ENCODE results near the gene SPRN.

DNA sequence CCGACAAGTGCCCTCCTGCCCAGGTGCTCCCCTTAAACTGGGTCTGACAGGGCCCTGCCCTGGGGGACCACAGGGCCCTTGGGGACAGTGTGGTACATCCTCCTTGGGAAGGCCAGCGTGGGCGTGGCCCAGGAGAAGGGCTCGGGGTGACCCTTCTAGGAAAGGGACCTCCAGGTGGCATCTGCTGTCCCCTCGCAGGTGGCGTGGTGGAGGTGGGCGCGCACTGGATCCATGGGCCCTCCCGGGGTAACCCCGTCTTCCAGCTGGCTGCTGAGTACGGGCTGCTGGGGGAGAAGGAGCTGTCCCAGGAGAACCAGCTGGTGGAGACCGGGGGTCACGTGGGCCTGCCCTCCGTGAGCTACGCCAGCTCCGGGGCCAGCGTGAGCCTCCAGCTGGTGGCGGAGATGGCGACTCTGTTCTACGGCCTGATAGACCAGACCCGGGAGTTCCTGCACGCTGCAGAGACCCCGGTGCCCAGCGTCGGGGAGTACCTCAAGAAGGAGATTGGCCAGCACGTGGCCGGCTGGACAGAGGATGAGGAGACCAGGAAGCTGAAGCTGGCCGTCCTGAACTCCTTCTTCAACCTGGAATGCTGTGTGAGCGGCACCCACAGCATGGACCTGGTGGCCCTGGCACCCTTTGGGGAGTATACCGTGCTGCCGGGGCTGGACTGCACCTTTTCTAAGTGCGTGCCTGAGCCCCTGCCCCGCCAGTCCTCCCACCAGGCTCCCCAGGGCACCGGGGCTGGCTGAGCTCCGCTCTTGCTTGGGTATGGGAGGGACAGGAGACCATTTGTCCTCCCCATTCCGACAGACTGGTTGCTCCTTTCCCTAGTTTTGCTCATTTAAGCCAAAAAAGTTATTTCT lies 44.4 kb downstream of the SPRN start:
- TF ChIP-seq EZH2 (IDR thresholded peaks at IDR 0.05; ENCODE audit: low read depth, unreplicated experiment), result no peak
- TF ChIP-seq, protein P1, sequence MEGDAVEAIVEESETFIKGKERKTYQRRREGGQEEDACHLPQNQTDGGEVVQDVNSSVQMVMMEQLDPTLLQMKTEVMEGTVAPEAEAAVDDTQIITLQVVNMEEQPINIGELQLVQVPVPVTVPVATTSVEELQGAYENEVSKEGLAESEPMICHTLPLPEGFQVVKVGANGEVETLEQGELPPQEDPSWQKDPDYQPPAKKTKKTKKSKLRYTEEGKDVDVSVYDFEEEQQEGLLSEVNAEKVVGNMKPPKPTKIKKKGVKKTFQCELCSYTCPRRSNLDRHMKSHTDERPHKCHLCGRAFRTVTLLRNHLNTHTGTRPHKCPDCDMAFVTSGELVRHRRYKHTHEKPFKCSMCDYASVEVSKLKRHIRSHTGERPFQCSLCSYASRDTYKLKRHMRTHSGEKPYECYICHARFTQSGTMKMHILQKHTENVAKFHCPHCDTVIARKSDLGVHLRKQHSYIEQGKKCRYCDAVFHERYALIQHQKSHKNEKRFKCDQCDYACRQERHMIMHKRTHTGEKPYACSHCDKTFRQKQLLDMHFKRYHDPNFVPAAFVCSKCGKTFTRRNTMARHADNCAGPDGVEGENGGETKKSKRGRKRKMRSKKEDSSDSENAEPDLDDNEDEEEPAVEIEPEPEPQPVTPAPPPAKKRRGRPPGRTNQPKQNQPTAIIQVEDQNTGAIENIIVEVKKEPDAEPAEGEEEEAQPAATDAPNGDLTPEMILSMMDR (conservative IDR thresholded peaks at IDR 0.05; ENCODE audit: low read depth in 2 of 2), result no peak

Data from GM23338 (cell line).